OCI-LY3 (cell line): ENCODE results near the gene RASA1.

ENCODE experiments used
- CTCF ChIP-seq: fragments of 200-600, 300-600 bp; sonication (generic); IDR thresholded peaks from 2 replicates; pipeline ENCODE4 v1.5.1; 2014; ENCODE audit warnings: antibody characterized with exemption, low read length, low read depth
- EZH2phosphoT487 ChIP-seq: fragments of 200-600 bp; shearing (Covaris generic); IDR thresholded peaks from 2 replicates; pipeline ENCODE4 v1.6.1; 2018; ENCODE audit warnings: antibody characterized with exemption, mixed run types, low read depth

- TF ChIP-seq CTCF (no peak), EZH2phosphoT487 (no peak)
Observed at GRCh38 chr5:87398981-87399614, 131.4 kb downstream of the RASA1 start.
